ENCODE results near the gene QSOX1.
A peak's percentile ranks its signal among the peaks of the same experiment; 100 is the strongest.

Gene QSOX1

DNA sequence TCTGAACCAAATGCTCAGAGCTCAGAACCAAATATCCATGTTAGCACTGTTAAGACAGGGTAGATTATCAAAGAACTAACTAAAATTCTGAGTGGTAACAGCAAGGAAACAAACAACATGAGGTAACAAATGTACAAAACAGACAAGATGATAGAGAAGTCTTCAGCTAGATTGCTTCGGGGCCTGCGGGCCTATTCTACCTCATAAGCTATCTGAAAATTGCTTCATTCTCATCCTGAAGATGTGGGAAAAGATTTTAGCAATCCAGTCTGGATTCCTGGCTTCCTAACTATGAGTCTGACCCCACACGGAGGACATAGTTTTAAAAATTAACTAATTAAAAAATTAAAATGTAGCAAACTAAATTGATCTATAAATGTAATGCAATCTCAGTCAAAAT lies 9.2 kb upstream of the QSOX1 start:
- no peak for DNase-seq (ENCODE audit: low read depth, low spot score)

GRCh38 chr1:180150982-180151381 lies 3.7 kb upstream of the QSOX1 start:
- DNase-seq (ENCODE audit: low read depth, low spot score): no peak

DNA sequence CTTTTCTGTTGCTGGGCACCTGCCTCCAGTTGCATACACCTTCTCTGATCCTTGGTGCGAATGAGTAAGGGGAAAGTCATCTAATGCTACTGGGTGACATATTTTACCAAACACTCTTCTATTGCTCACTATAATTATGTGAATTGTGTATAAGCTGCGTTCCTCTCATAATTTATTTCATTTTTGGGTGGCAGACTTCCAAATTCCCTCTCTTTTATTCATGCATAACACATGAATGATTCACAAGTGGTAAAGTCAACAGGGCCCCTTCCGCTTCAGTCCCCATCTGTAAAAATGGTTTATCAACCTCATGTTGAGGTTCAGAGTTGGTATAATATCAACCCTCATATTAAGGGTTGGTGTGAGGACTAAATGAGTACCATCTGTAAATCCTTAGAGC lies 3.2 kb upstream of the QSOX1 start:
- DNase-seq (ENCODE audit: low read depth, low spot score): peak; percentile 51

- no peak for DNase-seq (ENCODE audit: low read depth, low spot score)
These were observed 2.1 kb upstream of the QSOX1 start for GRCh38 chr1:180152588-180152987.

- DNase-seq (ENCODE audit: low read depth, low spot score): no peak
These were observed 1.6 kb upstream of the QSOX1 start for GRCh38 chr1:180153032-180153431.

DNA sequence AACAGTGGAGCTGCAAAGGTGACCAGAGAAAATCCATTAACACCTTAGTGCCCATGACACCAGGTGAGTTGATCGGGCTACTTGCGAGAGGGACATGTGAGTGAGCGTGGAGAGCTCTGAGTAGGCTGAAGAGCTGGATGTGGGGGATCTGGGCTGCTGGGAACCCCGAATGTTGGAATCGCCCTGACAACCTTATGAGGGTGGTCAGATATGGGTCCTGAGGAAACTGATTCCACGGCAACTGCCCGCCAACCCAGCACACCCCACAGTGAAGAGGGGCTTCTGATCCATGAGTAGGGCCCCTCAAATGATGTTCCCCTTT lies 705 bp upstream of the QSOX1 start:
- DNase-seq (ENCODE audit: low read depth, low spot score): no peak

GRCh38 chr1:180155182-180155682 lies 563 bp downstream of the QSOX1 start:
- DNase-seq (ENCODE audit: low read depth, low spot score): peak; percentile 47

DNA sequence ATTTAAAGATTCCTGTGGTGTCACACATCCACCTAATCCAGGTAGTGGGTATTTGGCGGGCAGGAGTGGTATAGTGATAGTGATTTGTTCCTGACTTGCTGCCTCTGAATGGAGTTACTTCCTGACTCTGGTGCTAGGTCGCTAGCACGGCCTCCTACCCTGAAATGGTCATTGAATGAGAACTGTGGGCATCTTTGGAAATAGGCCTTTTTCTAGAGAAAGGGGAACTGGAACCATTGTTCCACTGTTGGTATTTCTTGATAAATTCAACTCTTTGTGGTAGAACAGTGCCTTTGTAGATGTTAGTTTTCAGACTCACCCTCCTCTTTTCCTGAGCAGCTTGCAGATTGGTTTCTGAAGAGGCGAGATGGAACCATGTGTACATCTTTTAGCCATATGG lies 1.5 kb downstream of the QSOX1 start:
- no peak for DNase-seq (ENCODE audit: low read depth, low spot score)

DNA sequence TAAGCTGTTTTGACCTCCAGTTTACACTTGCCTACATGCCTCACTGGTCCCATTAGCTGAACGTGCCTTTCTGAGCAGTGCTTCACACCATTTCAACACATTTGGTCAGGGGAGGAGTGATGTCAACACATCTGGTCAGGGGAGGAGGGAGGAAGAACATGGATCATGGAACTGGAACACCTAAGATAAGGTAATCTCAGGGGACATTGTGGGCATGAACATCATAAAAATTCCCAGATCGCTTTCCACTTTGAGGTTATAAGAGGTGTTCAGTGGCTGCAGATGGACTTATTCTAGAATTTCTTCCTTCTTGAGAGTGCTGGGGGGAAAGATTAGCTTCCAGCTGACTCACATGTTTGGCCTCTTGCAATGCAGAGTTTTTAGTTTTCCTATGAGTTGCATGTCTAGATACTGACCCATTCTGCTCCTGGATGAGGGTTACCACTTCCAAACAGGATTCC lies 2.0 kb downstream of the QSOX1 start:
- peak; percentile 57 for DNase-seq (ENCODE audit: low read depth, low spot score)

DNA sequence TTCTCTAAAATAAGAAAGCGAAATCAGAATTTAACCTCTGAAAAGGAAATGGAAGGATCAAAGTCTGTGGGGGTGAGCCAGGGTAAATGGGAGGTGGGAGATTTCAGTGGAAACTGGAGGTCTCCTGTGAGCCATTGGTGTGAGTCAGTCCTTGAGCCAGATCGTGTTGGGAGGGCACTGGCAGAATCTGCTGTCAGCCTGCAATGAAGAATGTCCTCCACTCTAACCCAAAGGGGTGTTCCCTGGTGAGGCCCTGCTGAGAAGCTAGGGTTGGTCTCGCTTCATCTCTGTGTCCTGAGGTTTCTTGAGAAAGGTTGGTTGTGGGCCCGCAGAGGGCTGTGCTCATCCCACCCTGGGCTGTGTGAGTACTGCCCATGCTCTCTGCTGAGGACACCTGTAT lies 2.4 kb downstream of the QSOX1 start:
- peak; percentile 52 for DNase-seq (ENCODE audit: low read depth, low spot score)

- DNase-seq (ENCODE audit: low read depth, low spot score): no peak
These were observed 2.9 kb downstream of the QSOX1 start for GRCh38 chr1:180157576-180158057.

DNA sequence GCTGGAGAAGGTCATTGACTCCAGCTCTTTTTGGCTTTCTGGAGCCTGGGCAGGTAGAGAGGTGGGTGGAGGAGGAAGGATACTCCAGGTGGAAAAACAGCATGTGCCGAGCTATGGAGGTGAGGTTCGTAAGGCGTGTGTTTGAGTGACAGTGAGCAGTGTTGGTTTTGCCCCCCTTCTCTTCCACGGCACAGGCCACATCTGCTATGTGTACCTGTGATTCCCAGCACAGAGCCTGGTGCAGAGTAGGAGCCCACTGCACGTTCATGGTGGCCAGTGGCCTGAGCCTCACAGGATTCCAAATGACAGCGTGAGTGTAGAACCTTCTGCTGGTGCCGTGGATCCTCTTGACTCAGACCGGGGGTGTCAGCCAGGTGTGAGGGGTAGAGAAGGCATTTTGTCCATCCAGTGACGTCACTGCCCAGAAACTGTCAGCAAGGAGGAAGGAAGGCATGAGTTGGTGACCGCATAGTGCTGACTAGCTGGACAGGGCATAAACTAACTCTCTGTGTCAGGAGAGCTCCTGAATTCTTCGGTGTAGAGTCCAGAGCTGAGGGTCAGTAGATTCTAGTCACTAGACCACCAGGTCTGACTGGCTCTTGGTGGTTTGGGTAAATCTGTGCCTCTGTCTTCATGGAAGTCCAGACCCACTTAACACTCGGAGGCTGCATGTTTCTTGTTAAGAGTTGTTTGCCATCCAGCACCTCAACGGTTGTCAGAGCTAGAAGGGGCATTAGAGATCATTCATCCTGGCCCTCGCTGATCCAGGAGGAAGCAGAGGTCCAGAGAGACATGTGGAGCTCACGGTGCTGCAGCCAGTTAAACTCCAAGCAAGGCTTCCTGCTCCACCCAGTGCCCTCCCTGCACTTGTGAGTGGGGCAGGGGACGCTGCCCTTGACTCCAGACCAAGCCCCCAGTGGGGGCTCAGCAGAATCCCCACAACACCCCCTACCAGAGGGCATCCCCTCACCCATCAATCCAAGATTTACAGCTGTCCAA lies 3.8 kb downstream of the QSOX1 start:
- no peak for DNase-seq (ENCODE audit: low read depth, low spot score)

- DNase-seq (ENCODE audit: low read depth, low spot score): no peak
These were observed 5.7 kb downstream of the QSOX1 start for GRCh38 chr1:180160357-180160756.

DNA sequence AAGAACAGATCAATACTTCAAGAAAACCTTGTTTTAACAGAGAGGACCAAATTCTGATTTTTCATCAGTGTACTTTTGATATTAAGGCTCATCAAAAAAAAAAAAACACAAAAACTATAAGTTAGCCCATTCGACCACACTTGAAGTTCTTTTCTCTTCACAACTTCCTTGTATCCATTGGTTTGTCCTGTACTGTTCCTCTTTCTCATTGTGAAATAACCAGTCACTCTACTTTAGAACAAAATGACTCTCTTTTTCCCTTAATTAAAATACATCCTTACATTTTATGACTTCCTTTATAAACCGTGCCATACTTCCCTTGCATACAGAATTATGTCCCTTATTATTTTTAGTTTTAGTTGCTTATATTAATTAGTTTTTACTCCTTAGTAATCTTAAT lies 8.4 kb downstream of the QSOX1 start:
- DNase-seq (ENCODE audit: low read depth, low spot score): no peak

DNA sequence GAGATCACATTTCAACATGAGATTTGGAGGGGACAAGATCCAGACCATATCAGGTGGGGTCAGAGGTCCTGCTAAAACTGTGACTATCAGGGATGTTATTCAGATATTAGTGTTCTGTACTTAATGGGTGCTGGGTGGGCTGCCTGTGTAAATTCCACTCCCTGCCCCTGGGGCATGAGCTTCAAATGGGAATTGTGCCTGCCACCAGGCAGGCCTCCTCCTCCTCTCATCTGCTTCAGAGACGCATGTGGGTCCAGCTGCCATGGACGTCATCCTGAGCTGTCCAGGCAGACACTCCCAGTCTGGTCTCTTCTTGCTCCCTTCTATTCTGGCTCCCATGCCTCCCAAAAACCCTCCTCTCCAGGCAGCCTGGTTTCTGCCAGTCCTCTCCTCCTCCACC lies 10.4 kb downstream of the QSOX1 start:
- DNase-seq (ENCODE audit: low read depth, low spot score): no peak

DNA sequence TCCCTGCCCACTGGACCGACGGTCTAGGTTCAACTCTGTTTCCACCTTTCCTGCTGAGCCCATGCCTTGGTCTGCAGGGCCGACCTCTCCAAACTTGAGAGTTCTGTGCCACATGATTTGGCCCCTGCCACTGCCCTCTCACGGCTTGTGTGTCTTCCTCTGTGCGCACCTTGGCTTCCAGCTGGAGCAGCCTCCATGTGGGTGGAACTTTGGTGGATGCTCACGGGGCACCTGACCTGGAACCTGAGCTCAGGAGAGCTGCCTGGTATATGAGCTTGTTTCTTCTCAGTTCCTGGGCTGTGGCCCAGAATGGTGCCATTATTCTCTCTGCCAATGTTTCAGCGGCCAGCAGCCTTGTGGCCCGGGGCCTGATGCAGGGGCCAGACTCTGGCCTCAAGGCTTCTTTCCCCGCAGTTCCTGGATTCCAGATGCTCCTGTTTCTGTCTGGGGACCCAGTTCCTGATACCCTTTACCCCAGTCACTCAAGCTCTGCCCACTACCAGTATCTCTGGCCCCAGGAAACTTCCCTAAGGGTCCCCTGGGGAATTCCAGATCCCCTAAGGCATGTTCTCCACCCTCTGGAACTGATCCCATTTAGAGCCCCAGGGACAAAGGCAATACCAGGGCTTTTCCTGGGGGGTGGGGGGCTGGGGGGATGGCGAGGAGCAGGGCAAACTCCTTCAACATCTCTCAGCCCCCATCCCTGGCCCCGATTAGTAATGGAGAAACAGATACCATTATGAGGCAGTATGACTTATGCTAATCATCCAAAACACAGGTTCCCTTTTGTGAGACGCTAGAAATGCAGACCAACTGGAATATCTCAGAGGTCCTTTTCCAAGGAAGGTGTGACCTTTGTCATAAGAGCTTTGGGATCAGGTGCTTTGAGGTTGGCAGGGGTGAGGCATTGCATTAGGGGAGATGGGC lies 11.1 kb downstream of the QSOX1 start:
- no peak for DNase-seq (ENCODE audit: low read depth, low spot score)

- no peak for DNase-seq (ENCODE audit: low read depth, low spot score)
These were observed 11.7 kb downstream of the QSOX1 start for GRCh38 chr1:180166436-180166800.

- peak; percentile 62 for DNase-seq (ENCODE audit: low read depth, low spot score)
These were observed 12.5 kb downstream of the QSOX1 start for GRCh38 chr1:180167021-180167701.

DNA sequence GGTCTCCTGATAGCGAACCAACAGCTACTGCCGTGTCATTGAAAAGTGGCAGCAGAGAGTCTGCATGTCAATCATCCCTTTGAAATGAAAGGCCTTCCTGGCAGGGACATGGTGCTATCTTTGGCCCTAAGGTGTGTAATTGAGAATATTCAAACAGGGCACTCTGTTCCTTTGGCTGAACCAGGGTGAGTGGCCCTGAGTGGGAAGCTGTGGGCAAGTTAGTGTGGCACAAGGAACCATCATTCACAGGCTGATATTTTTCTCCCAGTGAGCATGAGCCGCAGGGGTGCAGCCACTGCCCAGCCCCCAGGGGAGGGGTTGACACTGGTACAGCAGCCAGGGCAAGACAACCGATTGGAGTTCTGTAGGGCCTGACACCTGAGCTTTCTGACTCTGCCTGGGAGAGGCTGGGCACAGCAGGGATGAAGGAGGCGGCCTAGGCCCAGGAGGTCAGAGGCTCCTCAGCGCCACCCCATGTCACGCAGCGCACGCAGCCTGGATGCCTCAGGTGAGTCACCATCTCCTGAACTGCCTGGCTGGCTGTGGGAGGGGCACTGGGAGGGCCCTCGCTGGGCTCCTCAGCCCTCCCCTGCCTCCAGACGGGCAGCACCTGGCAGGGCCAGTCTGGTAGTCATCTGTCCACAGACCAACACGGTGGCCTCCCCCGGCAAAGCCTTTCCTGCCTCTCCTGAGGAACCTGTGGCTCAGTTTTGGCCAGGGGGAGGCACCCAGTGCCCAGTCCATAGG lies 13.2 kb downstream of the QSOX1 start:
- DNase-seq (ENCODE audit: low read depth, low spot score): peak; percentile 18

GRCh38 chr1:180168786-180169639 lies 14.3 kb downstream of the QSOX1 start:
- peak; percentile 50 for DNase-seq (ENCODE audit: low read depth, low spot score)

Measured in astrocyte of the hippocampus (primary cell).